Fibroblast of the aortic adventitia (primary cell): ENCODE measurements around the gene SELENOF. TPM values are rescaled to one million over a fixed set of nuclear protein-coding genes. Genes with fewer than 3 reads are reported as not detected.
A peak's percentile ranks its signal among the peaks of the same experiment; 100 is the strongest.

Source experiments
- DNase-seq: peaks from one replicate; pipeline ENCODE4 v3.0.0-alpha.2; 2010; ENCODE audit warnings: low read depth
- H3K4me3 ChIP-seq: 2 replicates; pipeline ENCODE4 v1.5.1; 2011; ENCODE audit warnings: low read depth, mild to moderate bottlenecking, control low read depth, low read length, moderate library complexity
- CTCF ChIP-seq: IDR thresholded peaks from 2 replicates; pipeline ENCODE4 v1.5.1; 2011; ENCODE audit warnings: mild to moderate bottlenecking, low read length, control low read depth, inconsistent platforms; ENCODE audit not compliant: insufficient read depth
- total RNA-seq: library from RNA; depleted of rRNA; stranded (reverse); fragments of >200 nt; gene quantifications from 2 replicates; pipeline ENCODE4 v1.2.3, GENCODE V29; 2012; ENCODE audit warnings: low replicate concordance

SELENOF gene
- total RNA-seq, 1 donor = 321 TPM

DNA sequence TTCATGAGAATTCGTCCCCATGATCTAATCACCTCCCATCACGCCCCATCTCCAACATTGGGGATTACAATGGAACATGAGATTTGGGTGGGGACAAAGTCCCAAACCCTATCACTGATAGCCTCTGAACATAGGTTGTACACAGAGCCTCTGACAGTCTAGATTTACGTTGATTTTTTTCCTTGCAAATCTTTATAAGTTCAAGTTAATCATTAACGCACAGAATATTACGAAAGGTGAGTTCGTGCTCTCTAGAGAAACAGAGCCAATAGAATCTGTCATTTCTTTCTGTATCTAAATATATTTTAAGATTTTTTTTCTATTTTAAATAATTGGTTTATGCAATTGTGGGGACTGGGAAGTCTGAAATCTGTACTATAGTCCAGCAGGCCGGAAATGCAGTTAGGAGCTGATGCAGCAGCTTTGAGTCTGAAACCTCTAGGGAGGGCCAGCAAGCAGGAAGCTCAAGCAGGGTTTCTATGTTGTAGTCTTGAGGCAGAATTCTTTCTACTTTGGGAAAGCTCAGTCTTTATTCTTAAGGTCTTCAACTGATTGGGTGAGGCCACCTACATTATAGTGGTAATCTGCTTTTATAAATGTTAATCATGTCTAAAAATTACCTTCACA lies 61.0 kb downstream of the SELENOF start:
- DNase-seq = no peak
- no peak for TF ChIP-seq CTCF

DNA sequence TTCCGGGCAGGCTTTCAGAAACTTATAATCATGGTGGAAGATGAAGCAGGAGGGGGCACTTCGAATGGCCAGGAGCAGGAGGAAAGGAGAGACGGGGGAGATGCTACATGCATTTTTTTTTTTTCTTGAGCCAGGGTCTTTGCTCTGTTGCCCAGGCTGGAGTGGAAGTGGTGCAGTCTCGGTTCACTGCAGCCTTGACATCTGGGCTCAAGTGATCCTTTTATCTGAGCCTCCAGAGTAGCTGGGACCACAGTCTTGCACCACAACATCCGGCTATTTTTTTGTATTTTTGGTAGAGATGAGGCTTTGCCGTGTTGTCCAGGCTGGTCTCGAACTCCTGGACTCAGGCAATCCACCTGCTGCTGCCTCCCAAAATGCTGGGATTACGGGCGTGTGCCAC lies 61.6 kb downstream of the SELENOF start:
- TF ChIP-seq CTCF = no peak
- H3K4me3 ChIP-seq = no peak overlapping the region
- DNase-seq = no peak

More for the DNA sequence above, 61.0 kb downstream of the SELENOF start:
- no peak overlapping the region for H3K4me3 ChIP-seq

DNA sequence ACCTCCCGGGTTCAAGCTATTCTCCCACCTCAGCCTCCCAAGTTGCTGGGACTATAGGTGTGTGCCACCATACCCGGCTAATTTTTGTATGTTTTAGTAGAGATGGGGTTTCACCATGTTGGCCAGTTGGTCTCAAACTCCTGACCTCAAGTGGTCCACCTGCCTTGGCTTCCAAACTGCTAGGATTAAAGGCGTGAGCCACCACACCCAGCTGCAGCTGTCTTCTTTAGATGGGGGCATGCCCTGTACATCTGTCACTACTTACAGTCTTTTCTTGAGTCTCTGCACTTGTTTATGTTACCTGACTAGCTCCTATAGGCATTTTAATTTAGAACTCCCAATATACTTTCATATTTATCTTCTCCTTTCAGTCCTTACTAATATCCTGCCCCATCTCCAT lies 64.2 kb downstream of the SELENOF start:
- no peak for TF ChIP-seq CTCF
- DNase-seq = no peak
- no peak overlapping the region for H3K4me3 ChIP-seq

GRCh38 chr1:86848654-86849053 lies 65.3 kb downstream of the SELENOF start:
- TF ChIP-seq CTCF = no peak
- DNase-seq = peak; percentile 34
- H3K4me3 ChIP-seq = no peak overlapping the region

DNA sequence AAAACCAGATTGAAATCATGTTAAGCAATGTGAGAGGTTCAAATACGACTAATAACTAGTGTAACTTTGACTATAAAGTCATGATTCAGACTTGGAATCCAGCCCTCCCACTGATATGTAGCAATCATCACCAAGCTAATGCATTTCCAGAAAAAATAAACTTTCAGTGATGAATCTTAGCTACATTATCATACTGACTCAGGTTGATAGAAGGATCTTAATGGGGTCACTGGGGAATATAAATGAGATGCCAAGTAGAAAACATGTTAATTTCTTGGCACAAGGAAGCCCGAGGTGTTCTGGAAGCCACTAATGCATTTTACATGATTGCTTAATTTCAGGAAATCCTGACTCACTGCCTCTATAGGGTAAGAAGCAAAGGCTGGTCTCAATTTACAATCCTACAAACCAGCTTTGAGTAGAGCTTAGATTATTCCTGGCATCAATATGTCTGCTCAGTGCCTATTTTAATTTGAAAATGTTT lies 67.7 kb downstream of the SELENOF start:
- no peak for TF ChIP-seq CTCF
- H3K4me3 ChIP-seq = no peak overlapping the region
- DNase-seq = peak; percentile 99

GRCh38 chr1:86845514-86845913 lies 68.4 kb downstream of the SELENOF start:
- no peak for DNase-seq
- H3K4me3 ChIP-seq = no peak overlapping the region
- TF ChIP-seq CTCF = no peak

DNA sequence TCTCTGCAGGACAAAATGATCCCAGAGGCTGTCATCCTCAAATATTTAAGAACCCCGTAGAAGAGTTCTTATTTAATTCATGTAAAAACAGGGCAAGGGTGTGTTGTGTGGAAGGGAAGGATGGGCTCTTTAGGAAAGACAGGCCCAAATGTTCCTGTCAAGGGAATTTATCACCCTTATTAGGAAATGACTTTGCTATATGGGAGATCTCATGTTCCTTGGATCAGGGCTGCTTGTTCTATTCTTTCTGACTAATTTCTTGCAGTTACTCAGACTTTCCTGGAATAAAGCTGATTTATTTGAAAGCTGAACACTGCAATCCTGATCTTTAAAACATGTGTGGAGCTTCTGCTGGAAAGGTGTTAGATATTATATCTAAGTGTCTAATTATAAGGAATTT lies 72.8 kb downstream of the SELENOF start:
- H3K4me3 ChIP-seq = no peak overlapping the region
- peak; percentile 53 for DNase-seq
- no peak for TF ChIP-seq CTCF
